Epithelial cell of prostate (primary cell): ENCODE data around the gene LRRC8D.
"Not testable (repeated sequence)": the region's sequence is repeated elsewhere in the genome, so short reads cannot be mapped to it uniquely, and the experiment has no call there.

Experiments used
- DNase-seq: peaks from one replicate; pipeline ENCODE4 v3.0.0-alpha.2; 2011; ENCODE audit warnings: low read depth, low spot score
- H3K27ac ChIP-seq: fragments of 450-650 bp; 2 replicates; pipeline ENCODE4 v1.5.1; 2017; ENCODE audit warnings: mild to moderate bottlenecking

The LRRC8D gene

DNA sequence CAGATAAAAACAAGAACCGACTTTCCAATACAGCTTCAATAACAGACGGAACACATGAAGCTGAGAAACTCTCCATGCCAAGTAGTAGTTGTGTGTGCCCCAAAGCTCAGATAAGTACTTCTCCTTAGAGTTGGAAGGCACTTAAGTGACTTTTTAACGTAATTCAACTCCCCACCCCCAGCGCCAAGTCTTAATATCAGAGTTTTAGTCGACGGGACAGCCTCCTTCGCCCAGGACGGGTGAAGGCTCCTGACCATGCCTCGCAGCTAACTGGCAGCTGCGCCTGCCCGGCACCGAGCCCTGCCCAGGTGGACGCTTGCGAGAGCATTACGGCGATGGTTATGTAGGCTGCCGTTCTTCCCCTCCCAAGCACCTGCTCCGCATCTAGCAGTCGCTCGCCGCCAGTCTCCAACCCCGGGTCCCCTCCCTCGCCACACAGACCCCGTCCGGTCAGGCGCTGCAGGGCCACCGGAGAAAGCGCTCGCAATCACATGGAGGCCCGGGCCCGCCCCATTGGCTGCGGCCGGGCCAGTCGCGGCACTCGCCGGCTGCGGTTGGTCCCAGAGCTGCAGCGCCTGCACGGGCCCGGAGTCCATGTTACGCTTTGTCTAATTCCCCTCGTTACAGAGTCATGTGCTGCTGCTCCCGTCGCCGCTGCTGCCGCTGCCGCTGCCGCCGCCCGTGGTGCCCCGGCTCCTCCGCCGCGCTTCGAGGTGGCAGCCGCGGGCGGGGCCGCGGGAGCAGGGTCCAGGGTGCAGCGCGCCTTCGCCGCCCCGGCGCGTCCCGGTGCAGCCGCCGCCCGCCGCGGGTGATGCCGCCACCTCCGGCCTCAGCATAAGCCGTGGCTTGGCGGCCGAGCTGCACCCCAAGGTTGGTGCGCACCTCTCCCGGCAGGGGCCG lies at the start of gene LRRC8D:
Gene LRRC8D (plus strand): TSS at position 611 of the 900 bp plus-strand sequence. CDS start 112,037 bp downstream, outside the sequence.
- H3K27ac ChIP-seq: peak within 1 kb of the TSS; percentile 31
- DNase-seq: no peak

DNA sequence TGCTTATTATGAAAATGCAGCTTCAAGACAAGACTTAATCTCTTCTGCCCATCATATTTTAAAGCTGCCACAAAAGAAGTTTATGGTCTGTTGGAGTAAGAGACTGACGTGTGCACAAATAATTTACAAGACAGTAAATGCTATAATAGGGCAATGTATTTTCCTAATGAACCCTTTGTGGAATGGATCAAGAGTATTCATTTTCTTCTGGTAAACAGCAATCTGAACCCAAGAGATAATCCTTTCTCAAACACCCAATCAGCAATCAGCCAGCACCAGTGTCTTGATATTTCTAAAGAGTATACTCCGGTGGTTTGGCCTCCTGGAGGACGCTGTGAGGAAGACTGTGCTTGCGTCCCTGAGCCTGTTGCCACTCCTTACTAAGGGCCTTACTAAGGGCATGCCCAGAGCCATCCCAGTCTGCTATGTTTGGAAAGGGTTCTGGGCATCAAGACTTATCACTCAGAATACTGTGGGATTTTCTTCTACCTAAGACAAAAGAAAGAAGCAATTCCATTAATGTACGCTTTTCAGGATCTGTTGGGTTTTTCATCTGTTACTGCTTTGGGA lies 48.8 kb upstream of the LRRC8D start:
- no peak overlapping the region for H3K27ac ChIP-seq
- no peak for DNase-seq

DNA sequence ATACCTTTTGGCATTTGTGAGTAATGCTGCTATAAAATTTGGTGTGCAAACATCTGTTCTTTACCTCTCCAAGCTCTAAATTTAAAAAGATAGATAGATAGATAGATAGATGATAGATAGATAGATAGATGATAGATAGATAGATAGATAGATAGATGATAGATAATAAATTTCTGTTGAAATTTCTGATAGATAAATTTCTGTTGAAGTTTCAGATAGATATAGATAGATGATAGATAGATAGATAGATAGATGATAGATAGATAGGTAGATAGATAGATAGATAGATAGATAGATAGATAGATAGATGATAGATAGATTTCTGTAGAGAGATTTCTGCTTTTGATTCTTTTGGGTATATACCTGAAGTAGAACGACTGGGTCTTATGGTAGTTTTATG lies 44.7 kb upstream of the LRRC8D start:
- not testable (repeated sequence) for DNase-seq

DNA sequence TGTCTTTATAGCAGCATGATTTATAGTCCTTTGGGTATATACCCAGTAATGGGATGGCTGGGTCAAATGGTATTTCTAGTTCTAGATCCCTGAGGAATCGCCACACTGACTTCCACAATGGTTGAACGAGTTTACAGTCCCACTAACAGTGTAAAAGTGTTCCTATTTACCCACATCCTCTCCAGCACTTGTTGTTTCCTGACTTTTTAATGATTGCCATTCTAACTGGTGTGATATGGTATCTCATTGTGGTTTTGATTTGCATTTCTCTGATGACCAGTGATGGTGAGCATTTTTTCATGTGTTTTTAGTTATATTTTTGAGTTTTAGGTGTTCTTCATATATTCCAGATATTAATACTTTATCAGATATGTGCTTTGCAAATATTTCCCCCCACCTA lies 43.6 kb upstream of the LRRC8D start:
- not testable (repeated sequence) for DNase-seq, H3K27ac ChIP-seq

More for the DNA sequence above, 44.7 kb upstream of the LRRC8D start:
- H3K27ac ChIP-seq: not testable (repeated sequence)

DNA sequence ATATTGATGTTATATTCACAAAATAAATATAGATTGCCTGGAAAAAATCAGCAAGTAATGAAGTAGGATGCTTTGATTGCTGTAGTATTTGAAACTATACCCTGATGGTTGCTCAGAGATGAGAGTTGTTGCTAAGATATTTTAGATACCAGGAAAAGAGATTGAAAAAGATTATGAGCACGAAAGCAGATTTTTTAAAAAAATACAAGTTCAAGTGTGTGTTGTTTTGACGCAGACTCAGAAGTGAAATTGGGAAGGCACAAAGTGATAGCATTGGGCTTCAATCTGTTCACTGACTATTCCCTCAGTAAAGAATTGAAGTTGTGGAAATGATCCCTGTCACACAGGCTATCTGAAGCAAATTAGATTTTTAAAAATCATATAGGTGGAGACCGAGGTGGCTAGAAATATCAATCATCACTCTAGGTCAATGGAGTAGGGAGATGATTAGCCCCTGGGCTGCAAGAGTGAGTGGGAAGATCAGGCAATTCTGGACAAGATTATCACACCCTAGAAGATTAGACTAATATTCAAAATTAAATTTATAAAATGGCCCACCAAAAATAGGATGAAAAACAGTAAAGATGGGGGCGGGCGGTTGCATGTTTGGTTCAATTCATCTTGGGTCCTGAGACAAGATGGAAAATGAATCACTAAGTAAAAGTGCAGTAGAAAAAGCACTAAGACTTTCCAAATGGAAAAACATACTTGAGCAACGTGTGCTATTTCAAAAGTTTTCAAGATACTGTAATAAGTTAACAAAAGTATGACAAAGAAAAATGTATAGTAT lies 41.5 kb upstream of the LRRC8D start:
- no peak overlapping the region for H3K27ac ChIP-seq
- no peak for DNase-seq

DNA sequence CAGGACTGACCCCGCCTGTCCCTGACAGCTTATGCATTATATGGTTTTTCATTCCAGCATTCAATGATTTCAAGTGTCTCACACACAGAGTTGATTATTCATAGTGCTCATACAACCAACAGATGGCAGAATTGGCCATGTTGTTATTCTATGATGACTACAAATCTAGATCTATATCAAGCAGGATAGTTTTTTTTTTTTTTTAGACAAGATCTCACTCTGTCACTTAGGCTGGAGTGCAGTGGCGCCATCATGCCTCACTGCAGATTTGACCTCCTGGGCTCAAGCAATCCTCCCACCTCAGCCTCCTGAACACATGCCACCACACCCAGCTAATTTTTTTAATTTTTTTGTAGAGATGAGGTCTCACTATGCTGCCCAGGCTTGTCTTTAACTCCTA lies 40.1 kb upstream of the LRRC8D start:
- H3K27ac ChIP-seq: no peak overlapping the region
- no peak for DNase-seq

DNA sequence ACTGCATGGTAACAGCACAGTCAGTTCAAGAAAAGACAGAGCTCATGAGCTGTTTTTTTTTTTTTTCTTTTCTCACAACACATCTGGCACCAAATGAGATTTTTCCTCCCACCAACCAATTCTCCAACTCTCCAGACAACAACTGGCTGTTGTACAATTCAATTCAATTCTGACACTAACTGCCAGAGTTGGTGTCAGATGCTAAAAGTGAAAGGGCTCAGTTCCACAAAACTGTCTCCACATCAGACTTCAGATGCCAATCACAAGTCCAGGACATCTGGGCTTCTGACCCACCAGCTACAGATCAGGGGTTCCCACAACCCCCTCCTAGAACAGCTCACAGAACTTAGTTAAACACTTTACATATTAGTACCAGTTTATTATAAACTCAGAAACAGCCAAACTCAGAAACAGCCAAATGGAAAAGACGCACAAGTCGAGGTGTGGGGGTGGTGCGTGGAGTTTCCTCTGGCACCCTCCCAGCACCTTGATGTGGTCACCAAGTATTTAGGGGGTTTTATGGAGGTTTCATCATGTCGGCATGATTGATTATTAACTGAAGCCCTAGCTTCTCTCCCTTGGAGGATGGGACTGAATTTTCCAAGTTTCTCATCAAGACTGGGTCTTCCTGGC lies 39.2 kb upstream of the LRRC8D start:
- no peak for DNase-seq
- H3K27ac ChIP-seq: no peak overlapping the region

DNA sequence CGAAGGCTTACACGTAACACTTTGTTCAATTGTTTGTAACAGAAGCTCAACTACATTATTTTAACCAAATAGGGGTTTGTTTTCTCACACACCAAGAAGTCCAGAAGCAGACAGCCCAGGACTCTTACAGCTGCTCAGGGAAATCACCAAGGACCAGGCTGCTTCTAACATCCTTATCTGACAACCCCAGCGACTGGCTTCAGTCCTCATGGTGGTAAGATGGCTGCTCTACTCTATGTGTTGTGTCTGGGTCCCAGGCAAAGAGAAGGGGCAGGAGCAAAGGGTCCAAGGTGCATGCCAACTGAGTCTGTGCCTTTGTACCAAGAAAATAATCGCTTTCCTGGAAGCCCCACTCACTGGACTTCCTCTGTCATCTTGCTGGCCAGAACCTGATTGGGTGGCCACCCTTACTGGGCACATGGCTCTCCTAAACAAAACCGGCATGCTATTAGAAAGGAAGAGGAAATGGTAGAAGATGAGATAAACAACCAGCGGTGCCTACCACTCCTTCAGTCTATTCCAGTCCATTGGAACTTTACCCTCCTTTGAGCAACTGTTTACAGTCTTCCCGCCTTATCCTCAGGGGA lies 34.1 kb upstream of the LRRC8D start:
- no peak overlapping the region for H3K27ac ChIP-seq
- no peak for DNase-seq

DNA sequence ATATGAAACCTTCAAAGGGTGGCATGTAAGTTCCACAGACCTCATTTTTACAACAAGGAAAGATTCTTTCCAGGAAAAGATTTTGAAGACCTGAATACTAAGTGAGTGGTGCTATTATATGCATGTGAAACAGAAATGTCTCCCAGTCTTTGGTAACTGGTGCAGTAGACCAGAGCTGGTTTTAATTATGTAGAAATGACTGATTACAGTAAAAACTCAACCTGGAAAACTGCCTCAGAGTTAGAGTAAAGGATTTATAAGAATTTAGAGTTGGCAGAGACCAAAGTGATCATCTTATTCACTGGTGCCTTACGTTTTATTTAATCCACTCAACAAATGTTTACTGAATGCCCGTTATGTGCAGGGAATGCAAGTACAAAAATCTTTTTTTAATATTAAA lies 30.2 kb upstream of the LRRC8D start:
- no peak for DNase-seq
- H3K27ac ChIP-seq: no peak overlapping the region

DNA sequence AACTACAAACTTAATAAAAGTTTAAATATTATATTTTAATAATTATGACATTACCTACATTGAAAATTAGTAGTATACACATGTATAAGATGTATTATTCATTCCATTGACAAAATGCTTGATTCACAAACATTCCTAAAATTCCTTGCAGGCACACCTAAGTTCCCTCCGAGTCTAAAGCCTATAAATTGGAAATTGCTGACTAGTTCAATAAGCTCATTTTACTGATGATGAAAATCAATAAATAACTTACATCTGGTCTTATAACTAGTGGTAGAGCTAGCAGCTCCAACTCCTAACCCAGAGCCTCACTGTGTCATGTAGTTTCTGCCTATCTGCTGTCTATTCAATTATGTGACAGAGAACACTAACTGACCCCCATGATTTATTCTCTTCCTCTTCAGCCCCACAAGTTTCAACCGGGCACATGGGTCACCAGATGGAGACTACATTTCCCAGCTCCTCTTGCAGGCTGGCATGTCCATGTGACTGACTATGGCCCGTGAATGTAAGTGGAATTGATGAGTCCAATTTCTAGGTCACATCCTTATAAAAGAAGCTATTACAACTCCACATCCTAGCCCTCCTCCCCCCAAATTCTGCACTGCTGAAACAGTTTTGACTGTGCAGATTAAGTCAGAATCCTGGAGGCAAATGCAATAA lies 29.6 kb upstream of the LRRC8D start:
- no peak overlapping the region for H3K27ac ChIP-seq
- DNase-seq: no peak

DNA sequence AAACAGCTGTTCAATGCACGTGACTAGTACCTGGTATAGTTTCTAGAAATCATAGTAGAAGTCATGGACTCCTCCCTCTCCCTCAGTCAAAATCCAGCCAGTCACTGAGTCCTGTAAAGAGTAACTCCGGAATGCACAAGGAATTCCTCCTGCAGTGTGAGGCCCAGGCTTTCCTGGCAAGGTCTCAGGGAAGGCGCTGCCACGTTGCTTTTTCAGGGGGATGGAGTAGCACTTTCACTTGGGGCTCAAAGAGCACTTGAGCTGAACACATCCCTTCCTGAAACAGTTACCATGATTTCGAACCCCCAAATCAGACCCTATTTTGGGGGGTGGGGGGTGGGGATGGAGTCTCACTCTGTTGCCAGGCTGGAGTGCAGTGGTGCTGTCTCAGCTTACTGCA lies 26.4 kb upstream of the LRRC8D start:
- no peak overlapping the region for H3K27ac ChIP-seq
- DNase-seq: no peak

DNA sequence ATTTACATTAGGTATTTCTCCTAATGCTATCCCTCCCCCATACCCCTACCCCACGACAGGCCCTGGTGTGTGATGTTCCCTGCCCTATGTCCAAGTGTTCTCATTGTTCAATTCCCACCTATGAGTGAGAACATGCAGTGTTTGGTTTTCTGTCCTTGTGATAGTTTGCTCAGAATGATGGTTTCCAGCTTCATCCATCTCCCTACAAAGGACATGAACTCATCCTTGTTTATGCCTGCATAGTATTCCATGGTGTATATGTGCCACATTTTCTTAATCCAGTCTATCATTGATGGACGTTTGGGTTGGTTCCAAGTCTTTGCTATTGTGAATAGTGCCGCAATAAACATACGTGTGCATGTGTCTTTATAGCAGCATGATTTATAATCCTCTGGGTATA lies 25.3 kb upstream of the LRRC8D start:
- not testable (repeated sequence) for H3K27ac ChIP-seq, DNase-seq

DNA sequence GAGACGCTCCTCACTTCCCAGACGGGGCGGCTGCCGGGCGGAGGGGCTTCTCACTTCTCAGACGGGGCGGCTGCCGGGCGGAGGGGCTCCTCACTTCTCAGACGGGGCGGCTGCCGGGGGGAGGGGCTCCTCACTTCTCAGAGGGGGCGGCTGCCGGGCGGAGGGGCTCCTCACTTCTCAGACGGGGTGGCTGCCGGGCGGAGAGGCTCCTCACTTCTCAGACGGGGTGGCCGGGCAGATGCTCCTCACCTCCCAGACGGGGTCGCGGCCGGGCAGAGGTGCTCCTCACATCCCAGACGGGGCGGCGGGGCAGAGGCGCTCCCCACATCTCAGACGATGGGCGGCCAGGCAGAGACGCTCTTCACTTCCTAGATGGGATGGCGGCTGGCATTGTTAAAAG lies 23.0 kb upstream of the LRRC8D start:
- H3K27ac ChIP-seq, DNase-seq: not testable (repeated sequence)

DNA sequence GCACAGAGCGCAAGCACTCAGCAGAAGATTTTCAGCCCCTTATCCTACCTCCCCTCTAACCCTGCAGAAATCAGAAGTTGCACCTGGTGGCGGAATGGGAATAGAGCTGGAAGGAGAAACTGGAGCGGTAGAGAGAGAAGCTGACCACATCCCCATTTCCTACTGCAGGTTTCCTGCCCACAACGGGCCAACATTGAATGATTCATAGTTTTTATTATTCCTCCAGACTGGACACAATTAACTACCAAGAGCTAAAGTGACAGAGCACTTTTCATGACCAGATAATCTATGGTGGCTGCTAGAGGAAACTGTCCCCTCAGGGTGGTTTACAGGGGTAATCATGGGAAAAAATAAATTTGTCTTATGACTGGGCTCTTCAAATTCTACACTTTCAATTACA lies 21.3 kb upstream of the LRRC8D start:
- no peak overlapping the region for H3K27ac ChIP-seq
- DNase-seq: no peak

DNA sequence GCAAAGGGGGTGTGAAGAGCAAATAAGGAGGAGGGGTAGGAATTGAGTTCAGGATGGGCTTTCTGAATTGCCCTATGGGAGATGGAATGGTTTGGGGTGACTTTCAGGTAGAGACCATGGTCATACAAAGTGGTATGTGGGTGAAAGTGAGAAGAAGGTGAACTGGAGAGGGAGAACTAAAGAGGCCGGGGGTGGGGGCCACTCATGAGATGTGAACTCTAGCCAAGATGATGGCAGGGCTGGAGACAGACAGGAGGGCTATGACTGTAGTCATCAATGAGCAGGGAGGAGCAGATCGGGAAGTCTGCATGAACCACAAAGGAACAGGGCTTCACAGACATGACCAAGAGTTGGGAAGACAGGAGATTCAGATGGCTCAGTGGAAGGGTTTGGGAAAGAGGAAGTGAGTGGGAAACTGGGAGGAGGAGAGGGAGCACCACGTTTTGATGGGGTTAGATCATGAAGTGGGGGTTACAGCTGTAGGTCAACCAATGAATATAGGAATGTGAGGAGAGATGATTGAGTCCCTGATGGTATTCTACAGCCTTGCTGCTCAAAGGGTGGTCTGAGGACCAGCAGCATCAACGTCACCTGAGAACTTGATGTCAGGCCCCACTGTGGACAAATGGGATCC lies 20.7 kb upstream of the LRRC8D start:
- no peak overlapping the region for H3K27ac ChIP-seq
- no peak for DNase-seq

DNA sequence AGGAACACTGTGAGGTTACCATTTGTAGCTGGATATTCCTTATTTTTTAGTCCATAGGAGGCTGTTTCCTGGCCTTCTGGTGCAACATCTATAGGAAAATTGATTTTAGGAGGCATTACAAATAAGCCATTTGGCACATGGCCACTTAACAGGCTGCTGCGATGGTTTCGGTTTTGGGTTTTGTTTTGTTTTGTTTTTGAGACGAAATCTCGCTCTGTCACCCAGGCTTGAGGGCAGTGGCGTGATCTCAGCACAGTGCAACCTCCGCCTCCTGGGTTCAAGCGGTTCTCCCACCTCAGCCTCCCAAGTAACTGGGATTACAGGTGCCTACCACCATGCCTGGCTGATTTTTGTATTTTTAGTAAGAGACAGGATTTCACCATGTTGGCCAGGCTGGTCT lies 20.1 kb upstream of the LRRC8D start:
- DNase-seq: no peak
- H3K27ac ChIP-seq: no peak overlapping the region

DNA sequence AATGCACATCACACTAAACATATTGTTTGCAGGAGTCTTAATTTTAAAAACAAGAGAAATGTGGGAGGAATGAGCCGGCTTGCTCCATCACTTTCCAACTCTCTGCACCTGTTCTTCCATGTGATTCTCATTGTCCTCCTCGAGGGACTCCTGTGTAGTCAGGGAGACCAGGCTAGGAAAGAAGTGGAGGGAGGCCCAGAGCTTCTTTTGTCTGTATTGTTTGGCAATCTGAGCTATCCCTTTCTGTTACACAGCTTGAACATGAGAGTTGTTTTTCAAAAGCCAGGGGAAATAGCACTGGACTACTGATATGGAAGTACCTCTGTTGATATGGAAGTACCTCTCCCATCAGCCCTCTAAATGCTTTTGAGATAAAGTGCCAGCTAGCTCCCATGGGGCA lies 18.8 kb upstream of the LRRC8D start:
- no peak overlapping the region for H3K27ac ChIP-seq
- DNase-seq: no peak

DNA sequence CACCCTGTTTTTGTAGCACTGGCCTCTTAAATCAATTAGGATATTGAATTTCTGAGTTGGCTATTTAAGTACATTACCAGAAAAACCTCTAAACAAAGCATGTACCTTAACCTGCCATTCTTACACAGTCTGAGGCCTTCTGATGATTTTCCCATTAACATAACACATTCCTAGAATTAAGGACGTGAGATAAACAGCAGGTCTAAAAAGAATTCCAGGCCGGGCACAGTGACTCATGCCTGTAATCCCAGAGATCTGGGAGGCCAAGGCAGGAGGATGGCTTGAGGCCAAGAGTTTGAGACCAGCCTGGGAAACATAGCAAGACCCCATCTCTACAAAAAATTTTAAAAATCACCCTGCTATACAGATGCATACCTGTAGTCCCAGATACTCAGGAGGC lies 18.0 kb upstream of the LRRC8D start:
- no peak overlapping the region for H3K27ac ChIP-seq
- DNase-seq: no peak

DNA sequence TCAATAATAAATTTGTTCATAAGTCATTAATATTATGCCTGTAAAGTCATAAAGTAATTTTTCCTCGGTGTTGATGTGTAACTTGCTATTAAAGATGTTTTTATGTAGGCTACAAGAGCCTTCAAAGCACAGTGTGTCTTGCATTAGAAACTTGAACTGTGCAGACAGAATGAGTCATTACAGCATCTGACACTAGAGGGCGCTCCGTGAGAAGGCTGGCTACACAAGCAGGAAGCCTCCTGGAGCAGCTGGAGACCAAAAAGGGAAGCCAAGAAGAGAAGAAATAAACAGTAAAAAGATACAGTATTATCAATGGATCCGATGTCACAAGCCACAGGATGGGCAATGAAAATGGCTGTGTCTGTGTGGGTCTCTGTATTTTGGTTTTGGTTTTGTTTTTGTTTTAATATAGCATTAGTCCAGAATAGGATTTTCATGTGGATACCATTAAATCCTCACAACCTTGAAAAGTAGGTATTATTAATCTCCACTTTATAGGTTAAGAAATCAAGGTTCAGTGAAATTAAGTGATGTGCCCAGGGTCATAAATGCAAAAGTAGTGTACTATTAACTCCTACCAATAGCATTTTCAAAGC lies 16.1 kb upstream of the LRRC8D start:
- DNase-seq: no peak
- no peak overlapping the region for H3K27ac ChIP-seq
